ENCODE results near the gene COL24A1. TPM values are rescaled to one million over a fixed set of nuclear protein-coding genes. Genes with fewer than 3 reads are reported as not detected.
"Not testable (repeated sequence)": the region's sequence is repeated elsewhere in the genome, so short reads cannot be mapped to it uniquely, and the experiment has no call there.

The COL24A1 gene
- total and polyA plus RNA-seq, 2 donors = 5.2 to 13.7 TPM

GRCh38 chr1:85975912-85976371, 180.6 kb downstream of the COL24A1 start:
- Histone ChIP-seq H3K36me3 (ENCODE audit: insufficient read depth) (no peaks in the 10 kb centered on the region), H3K4me1 (ENCODE audit: insufficient read depth) (no peaks in the 10 kb centered on the region), H3K27ac (ENCODE audit: low read depth) (no peak overlapping the region), H3K4me3 (ENCODE audit: low read depth, low read length) (no peak overlapping the region)
- 76% methylated on average over 5 of the region's 5 CpGs for WGBS
- DNase-seq (ENCODE audit: extremely low spot score) = no peak

GRCh38 chr1:85962457-85962856, 194.1 kb downstream of the COL24A1 start:
- 97% methylated on average over 2 of the region's 2 CpGs for WGBS
- DNase-seq (ENCODE audit: extremely low spot score) = no peak
- H3K4me3 ChIP-seq (ENCODE audit: low read depth, low read length) = no peak overlapping the region

GRCh38 chr1:85957760-85958159, 198.8 kb downstream of the COL24A1 start:
- DNase-seq (ENCODE audit: extremely low spot score) = no peak
- H3K4me1 ChIP-seq (ENCODE audit: insufficient read depth) = no peaks in the 10 kb centered on the region
- WGBS = 74% methylated on average over 2 of the region's 2 CpGs
- H3K36me3 ChIP-seq (ENCODE audit: insufficient read depth) = no peaks in the 10 kb centered on the region
- no peak overlapping the region for H3K27ac ChIP-seq (ENCODE audit: low read depth)
- no peak overlapping the region for H3K4me3 ChIP-seq (ENCODE audit: low read depth, low read length)

More at GRCh38 chr1:85962457-85962856, 194.1 kb downstream of the COL24A1 start:
- Histone ChIP-seq H3K27ac (ENCODE audit: low read depth) (no peak overlapping the region), H3K4me1 (ENCODE audit: insufficient read depth) (no peaks in the 10 kb centered on the region), H3K36me3 (ENCODE audit: insufficient read depth) (no peaks in the 10 kb centered on the region)

- H3K27ac ChIP-seq (ENCODE audit: low read depth); H3K4me3 ChIP-seq (ENCODE audit: low read depth, low read length); H3K4me1 ChIP-seq (ENCODE audit: insufficient read depth); H3K36me3 ChIP-seq (ENCODE audit: insufficient read depth); DNase-seq (ENCODE audit: extremely low spot score): not testable (repeated sequence)
- 83% methylated on average over 7 of the region's 7 CpGs for WGBS
Observed at GRCh38 chr1:85955218-85955617, 201.4 kb downstream of the COL24A1 start.

- no peaks in the 10 kb centered on the region for H3K36me3 ChIP-seq (ENCODE audit: insufficient read depth)
- no peak overlapping the region for H3K27ac ChIP-seq (ENCODE audit: low read depth)
- 22% methylated on average over 3 of the region's 3 CpGs for whole genome bisulfite sequencing
- no peaks in the 10 kb centered on the region for H3K4me1 ChIP-seq (ENCODE audit: insufficient read depth)
- no peak for DNase-seq (ENCODE audit: extremely low spot score)
- H3K4me3 ChIP-seq (ENCODE audit: low read depth, low read length) = no peak overlapping the region
Observed at GRCh38 chr1:85952460-85952859, 204.1 kb downstream of the COL24A1 start.

- Histone ChIP-seq H3K4me1 (ENCODE audit: insufficient read depth) (no peaks in the 10 kb centered on the region), H3K27ac (ENCODE audit: low read depth) (no peak overlapping the region), H3K4me3 (ENCODE audit: low read depth, low read length) (no peak overlapping the region), H3K36me3 (ENCODE audit: insufficient read depth) (no peaks in the 10 kb centered on the region)
- 96% methylated on average over 2 of the region's 2 CpGs for WGBS
- DNase-seq (ENCODE audit: extremely low spot score) = no peak
Observed at GRCh38 chr1:85947186-85947585, 209.4 kb downstream of the COL24A1 start.

GRCh38 chr1:85943945-85944344, 212.6 kb downstream of the COL24A1 start:
- 80% methylated on average over 1 of the region's 1 CpG for WGBS
- no peaks in the 10 kb centered on the region for H3K4me1 ChIP-seq (ENCODE audit: insufficient read depth)
- H3K4me3 ChIP-seq (ENCODE audit: low read depth, low read length) = no peak overlapping the region
- no peak overlapping the region for H3K27ac ChIP-seq (ENCODE audit: low read depth)
- no peaks in the 10 kb centered on the region for H3K36me3 ChIP-seq (ENCODE audit: insufficient read depth)
- DNase-seq (ENCODE audit: extremely low spot score) = no peak

- Histone ChIP-seq H3K4me1 (ENCODE audit: insufficient read depth) (no peaks in the 10 kb centered on the region), H3K36me3 (ENCODE audit: insufficient read depth) (no peaks in the 10 kb centered on the region), H3K4me3 (ENCODE audit: low read depth, low read length) (no peak overlapping the region), H3K27ac (ENCODE audit: low read depth) (no peak overlapping the region)
- 84% methylated on average over 4 of the region's 4 CpGs for WGBS
- DNase-seq (ENCODE audit: extremely low spot score) = no peak
Observed at GRCh38 chr1:85943526-85943925, 213.0 kb downstream of the COL24A1 start.

- WGBS = 22% methylated on average over 2 of the region's 2 CpGs
- H3K36me3 ChIP-seq (ENCODE audit: insufficient read depth) = no peaks in the 10 kb centered on the region
- DNase-seq (ENCODE audit: extremely low spot score) = peak; percentile 64
- H3K4me3 ChIP-seq (ENCODE audit: low read depth, low read length) = no peak overlapping the region
- H3K4me1 ChIP-seq (ENCODE audit: insufficient read depth) = no peaks in the 10 kb centered on the region
- no peak overlapping the region for H3K27ac ChIP-seq (ENCODE audit: low read depth)
Observed at GRCh38 chr1:85940656-85941306, 215.8 kb downstream of the COL24A1 start.

GRCh38 chr1:85938829-85939228, 217.7 kb downstream of the COL24A1 start:
- no peak overlapping the region for H3K27ac ChIP-seq (ENCODE audit: low read depth)
- H3K4me3 ChIP-seq (ENCODE audit: low read depth, low read length) = no peak overlapping the region
- DNase-seq (ENCODE audit: extremely low spot score) = no peak
- H3K36me3 ChIP-seq (ENCODE audit: insufficient read depth) = no peaks in the 10 kb centered on the region
- WGBS = 96% methylated on average over 4 of the region's 4 CpGs
- H3K4me1 ChIP-seq (ENCODE audit: insufficient read depth) = no peaks in the 10 kb centered on the region

- Histone ChIP-seq H3K27ac (ENCODE audit: low read depth) (no peak overlapping the region), H3K4me1 (ENCODE audit: insufficient read depth) (no peaks in the 10 kb centered on the region), H3K36me3 (ENCODE audit: insufficient read depth) (no peaks in the 10 kb centered on the region), H3K4me3 (ENCODE audit: low read depth, low read length) (no peak overlapping the region)
- 49% methylated on average over 2 of the region's 2 CpGs for WGBS
- DNase-seq (ENCODE audit: extremely low spot score) = no peak
Observed at GRCh38 chr1:85936470-85936869, 220.1 kb downstream of the COL24A1 start.

- H3K4me1 ChIP-seq (ENCODE audit: insufficient read depth) = no peaks in the 10 kb centered on the region
- no peaks in the 10 kb centered on the region for H3K36me3 ChIP-seq (ENCODE audit: insufficient read depth)
- H3K27ac ChIP-seq (ENCODE audit: low read depth) = no peak overlapping the region
- no peak overlapping the region for H3K4me3 ChIP-seq (ENCODE audit: low read depth, low read length)
- no peak for DNase-seq (ENCODE audit: extremely low spot score)
- 90% methylated on average over 1 of the region's 1 CpG for WGBS
Observed at GRCh38 chr1:85936057-85936456, 220.5 kb downstream of the COL24A1 start.

GRCh38 chr1:85935234-85935633, 221.3 kb downstream of the COL24A1 start:
- no peak for DNase-seq (ENCODE audit: extremely low spot score)
- Histone ChIP-seq H3K27ac (ENCODE audit: low read depth) (no peak overlapping the region), H3K4me1 (ENCODE audit: insufficient read depth) (no peaks in the 10 kb centered on the region), H3K36me3 (ENCODE audit: insufficient read depth) (no peaks in the 10 kb centered on the region), H3K4me3 (ENCODE audit: low read depth, low read length) (no peak overlapping the region)
- 67% methylated on average over 2 of the region's 2 CpGs for WGBS

GRCh38 chr1:85934516-85934915, 222.1 kb downstream of the COL24A1 start:
- no peak for DNase-seq (ENCODE audit: extremely low spot score)
- Histone ChIP-seq H3K36me3 (ENCODE audit: insufficient read depth) (no peaks in the 10 kb centered on the region), H3K4me3 (ENCODE audit: low read depth, low read length) (no peak overlapping the region), H3K27ac (ENCODE audit: low read depth) (no peak overlapping the region), H3K4me1 (ENCODE audit: insufficient read depth) (no peaks in the 10 kb centered on the region)

GRCh38 chr1:85933961-85934360, 222.6 kb downstream of the COL24A1 start:
- Histone ChIP-seq H3K4me3 (ENCODE audit: low read depth, low read length) (no peak overlapping the region), H3K36me3 (ENCODE audit: insufficient read depth) (no peaks in the 10 kb centered on the region), H3K27ac (ENCODE audit: low read depth) (no peak overlapping the region), H3K4me1 (ENCODE audit: insufficient read depth) (no peaks in the 10 kb centered on the region)
- DNase-seq (ENCODE audit: extremely low spot score) = no peak
